Body of pancreas (tissue), 4 donors: ENCODE results near the gene L3MBTL1. TPM values are rescaled to one million over a fixed set of nuclear protein-coding genes. Genes with fewer than 3 reads are reported as not detected.

Source experiments
- ATAC-seq: fragments of 150-250 bp; one replicate; pipeline ENCODE4 v1.9.1; 2016
- DNase-seq, 4 donors: peaks; one replicate each; pipeline ENCODE4 v3.0.0-alpha.2; 2019
- H3K27ac ChIP-seq, 4 donors: fragments of 200-600 bp; sonication (generic); 1 replicate in 3 of 4; 2 replicates in 1 of 4; pipeline versions ENCODE4 v1.5.1 to v1.6.1; 2016 to 2019; ENCODE audit warnings: mild to moderate bottlenecking in 1 of 4, mixed read lengths in 1 of 4, moderate library complexity in 1 of 4
- H3K27me3 ChIP-seq, 2 donors: fragments of 200-600 bp; sonication (generic); one replicate each; pipeline ENCODE4 v1.6.0; 2016; ENCODE audit warnings: mild to moderate bottlenecking in 1 of 2
- H3K36me3 ChIP-seq, 2 donors: fragments of 200-600 bp; sonication (generic); replicated peaks in 1 of 2; 2 replicates each; pipeline ENCODE4 v1.5.1; 2016; ENCODE audit warnings: low read depth in 2 of 2; ENCODE audit not compliant: insufficient read depth in 1 of 2
- H3K4me1 ChIP-seq: fragments of 200-600 bp; sonication (generic); one replicate; pipeline ENCODE4 v1.6.0; 2016
- H3K4me3 ChIP-seq, 2 donors: fragments of 200-600 bp; sonication (generic); 1 replicate in 1 of 2; 2 replicates in 1 of 2; pipeline ENCODE4 v1.5.1; 2016 to 2019
- H3K9me3 ChIP-seq, 3 donors: fragments of 200-600 bp; sonication (generic); 1 replicate in 2 of 3; 2 replicates in 1 of 3; pipeline ENCODE4 v1.5.1; 2016
- CTCF ChIP-seq, 7 experiments: fragments of 450-650 bp in 4 of 7; fragments of 200-600 bp in 3 of 7; sonication (generic) in 3 of 7; IDR thresholded peaks; one replicate each; pipeline ENCODE4 v1.5.1; 2016 to 2019; ENCODE audit warnings: antibody characterized with exemption in 7 of 7
- POLR2A ChIP-seq, 3 donors: fragments of 450-650 bp; IDR thresholded peaks; one replicate each; pipeline ENCODE4 v1.6.1; 2016; ENCODE audit warnings: antibody characterized with exemption in 3 of 3, mild to moderate bottlenecking in 2 of 3
- WGBS, 2 donors: methylation state at CpG; one replicate each; pipeline ENCODE4 v1.1.5; 2017; 5-methylcytosine and 5-hydroxymethylcytosine counted together
- intact Hi-C: fragments of 100-400 bp; cut with DNase I; formaldehyde crosslinking; loops from one replicate; pipeline ENCODE4 v1.15.1; 2023
- total RNA-seq, 2 donors: library from RNA; depleted of rRNA; stranded (reverse); fragments of >200 nt; gene quantifications; one replicate each; pipeline ENCODE4 v1.1.0, GENCODE V29; 2016

The L3MBTL1 gene
- total RNA-seq, 2 donors from 2014 or later: 4.9 to 10.1 TPM

- H3K4me1 ChIP-seq: peaks cover 65% of the 10 kb centered on the region
- WGBS, 2 donors: 46 to 49% methylated on average over 3 of the region's 3 CpGs
- peak overlapping the region in 1 of 4 donors; percentile 95 for H3K27ac ChIP-seq
- H3K27me3 ChIP-seq: no peaks in the 10 kb centered on the region
- ATAC-seq (no peak), DNase-seq (no peak)
- no peaks in the 10 kb centered on the region for H3K36me3 ChIP-seq
- no peak overlapping the region for H3K4me3 ChIP-seq
- intact Hi-C loops: no loop called here
- H3K9me3 ChIP-seq: no peaks in the 10 kb centered on the region
- TF ChIP-seq POLR2A (IDR thresholded peaks at IDR 0.05) (no peak), CTCF (IDR thresholded peaks at IDR 0.05) (no peak)
Observed at GRCh38 chr20:43560974-43561373, 53.5 kb downstream of the L3MBTL1 start.

GRCh38 chr20:43563429-43563828, 55.9 kb downstream of the L3MBTL1 start:
- Histone ChIP-seq H3K4me3 (no peak overlapping the region), H3K36me3 (peaks cover 0 to 8% of the 10 kb centered on the region in 2 donors), H3K27me3 (no peaks in the 10 kb centered on the region), H3K9me3 (no peaks in the 10 kb centered on the region), H3K4me1 (peaks cover 43% of the 10 kb centered on the region), H3K27ac (no peak overlapping the region)
- no peak for DNase-seq
- intact Hi-C loops: no loop called here
- WGBS, 2 donors: 38 to 43% methylated on average over 3 of the region's 3 CpGs
- ATAC-seq: no peak
- TF ChIP-seq POLR2A (IDR thresholded peaks at IDR 0.05): no peak

- Histone ChIP-seq H3K27ac (no peak overlapping the region), H3K9me3 (no peaks in the 10 kb centered on the region), H3K36me3 (peaks cover 0 to 11% of the 10 kb centered on the region in 2 donors), H3K4me1 (peaks cover 37% of the 10 kb centered on the region), H3K27me3 (no peaks in the 10 kb centered on the region), H3K4me3 (no peak overlapping the region)
- no peak for DNase-seq
- intact Hi-C loops: no loop called here
- TF ChIP-seq POLR2A (IDR thresholded peaks at IDR 0.05) (no peak), CTCF (IDR thresholded peaks at IDR 0.05) (no peak)
- ATAC-seq: no peak
- WGBS, 2 donors: 80 to 92% methylated on average over 2 to 7 of the region's 7 CpGs
Observed at GRCh38 chr20:43563991-43564390, 56.5 kb downstream of the L3MBTL1 start.

GRCh38 chr20:43564455-43564854, 57.0 kb downstream of the L3MBTL1 start:
- ATAC-seq: no peak
- TF ChIP-seq POLR2A (IDR thresholded peaks at IDR 0.05): no peak
- WGBS, 2 donors: 95% methylated on average over 8 of the region's 8 CpGs

GRCh38 chr20:43564993-43565757, 57.7 kb downstream of the L3MBTL1 start:
- 76 to 79% methylated on average over 10 to 18 of the region's 18 CpGs for WGBS, 2 donors

More at GRCh38 chr20:43564455-43564854, 57.0 kb downstream of the L3MBTL1 start:
- intact Hi-C loops: no loop called here
- Histone ChIP-seq H3K27me3 (no peaks in the 10 kb centered on the region), H3K27ac (no peak overlapping the region), H3K4me3 (no peak overlapping the region), H3K4me1 (peaks cover 35% of the 10 kb centered on the region), H3K9me3 (no peaks in the 10 kb centered on the region), H3K36me3 (peaks cover 0 to 15% of the 10 kb centered on the region in 2 donors)
- no peak for DNase-seq

More at GRCh38 chr20:43564993-43565757, 57.7 kb downstream of the L3MBTL1 start:
- TF ChIP-seq CTCF (IDR thresholded peaks at IDR 0.05): no peak
- no peak for TF ChIP-seq POLR2A (IDR thresholded peaks at IDR 0.05)
- ATAC-seq (no peak), DNase-seq (no peak)
- Histone ChIP-seq H3K36me3 (peaks cover 0 to 19% of the 10 kb centered on the region in 2 donors), H3K9me3 (no peaks in the 10 kb centered on the region), H3K4me1 (peaks cover 35% of the 10 kb centered on the region), H3K27me3 (no peaks in the 10 kb centered on the region), H3K27ac (no peak overlapping the region), H3K4me3 (no peak overlapping the region)
- intact Hi-C loops: no loop called here
